ENCODE results near the gene NVL. TPM values are rescaled to one million over a fixed set of nuclear protein-coding genes. Genes with fewer than 3 reads are reported as not detected.
"Not testable (repeated sequence)": the region's sequence is repeated elsewhere in the genome, so short reads cannot be mapped to it uniquely, and the experiment has no call there.

The NVL gene
- total RNA-seq, 1 experiment from 2014 or later: 17.4 TPM

DNA sequence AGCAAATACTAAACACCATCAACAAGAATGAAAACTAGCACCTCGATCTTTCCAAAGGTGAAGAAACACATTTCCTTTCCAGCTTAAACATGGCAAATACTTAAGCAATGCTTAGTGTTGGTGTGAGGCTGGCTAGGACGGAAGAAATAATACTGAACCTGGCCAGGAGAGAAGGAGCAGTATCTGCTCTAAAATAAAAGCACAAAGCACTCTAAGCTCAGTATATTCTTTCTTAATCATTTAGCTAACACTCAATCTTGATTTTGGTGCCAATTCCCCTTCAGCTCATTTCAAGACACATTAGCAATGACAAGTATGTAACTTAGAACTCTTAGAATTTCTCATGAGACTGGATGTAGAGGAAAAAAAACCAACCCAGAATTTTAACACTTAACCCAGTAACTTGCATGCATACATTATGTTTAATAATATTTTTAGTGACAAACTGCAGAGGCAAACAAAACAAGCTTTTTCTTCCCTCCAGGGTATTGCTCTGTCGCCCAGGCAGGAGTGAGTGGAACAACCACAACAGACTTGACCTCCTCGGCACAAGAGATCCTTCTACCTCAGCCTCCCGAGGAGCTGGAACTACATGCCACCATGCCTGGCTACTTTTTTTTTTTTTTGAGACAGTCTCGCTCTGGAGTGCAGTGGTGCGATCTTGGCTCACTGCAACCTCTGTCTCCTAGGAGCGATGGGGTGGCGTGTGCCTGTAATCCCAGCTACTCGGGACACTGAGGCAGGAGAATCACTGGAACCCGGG is 92.7 kb downstream of the NVL start:
- DNase-seq (ENCODE audit: low read depth): no peak

DNA sequence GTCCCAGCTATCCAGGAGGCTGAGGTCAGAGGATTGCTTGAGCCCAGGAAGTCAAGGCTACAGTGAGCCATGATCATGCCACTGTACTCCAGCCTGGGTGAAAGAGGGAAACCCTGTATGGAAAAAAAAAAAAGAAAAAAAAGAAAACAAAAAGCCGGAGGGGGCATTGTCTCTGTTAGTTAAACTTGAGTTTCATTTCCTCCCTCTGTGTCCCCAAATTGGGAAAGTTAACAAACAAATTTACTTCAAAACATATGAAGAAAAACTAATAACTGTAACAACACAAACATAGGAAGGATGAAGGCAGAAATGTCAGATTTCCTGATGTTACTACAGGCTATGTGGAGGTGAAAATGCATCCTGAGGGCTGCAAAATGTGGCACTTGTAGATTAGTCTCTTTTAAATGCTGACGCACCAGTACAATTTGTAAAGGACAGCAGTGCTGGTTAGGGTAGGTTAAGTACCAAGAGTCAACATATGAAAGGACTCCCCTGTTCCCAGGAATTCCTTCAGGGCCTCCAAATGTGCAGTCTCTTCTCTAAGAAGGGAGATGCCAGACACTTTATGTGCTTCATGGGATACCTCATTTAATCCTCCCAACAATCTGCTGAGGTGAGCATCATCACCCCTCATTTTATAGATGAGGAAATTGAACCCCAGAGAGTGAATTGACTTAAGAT is 94.0 kb downstream of the NVL start:
- DNase-seq (ENCODE audit: low read depth): no peak

DNA sequence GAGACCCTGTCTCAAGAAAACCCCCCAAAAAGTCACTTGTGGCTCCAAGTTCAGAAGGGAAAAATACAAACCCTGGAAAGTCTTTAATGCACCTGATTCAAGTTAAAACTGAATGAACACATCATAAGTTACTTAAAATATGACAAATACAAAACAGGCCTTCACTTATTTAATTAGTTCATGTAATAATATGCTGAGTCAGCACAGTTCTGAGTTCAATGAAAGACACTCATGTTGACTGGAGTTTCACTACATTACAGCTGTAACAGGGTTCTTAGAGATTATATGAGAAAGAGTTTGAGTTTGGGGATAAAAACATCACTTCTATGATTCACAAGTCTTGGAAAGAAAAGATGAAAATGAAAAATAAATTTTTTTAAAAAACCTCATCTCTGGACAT is 96.0 kb downstream of the NVL start:
- DNase-seq (ENCODE audit: low read depth): no peak

DNA sequence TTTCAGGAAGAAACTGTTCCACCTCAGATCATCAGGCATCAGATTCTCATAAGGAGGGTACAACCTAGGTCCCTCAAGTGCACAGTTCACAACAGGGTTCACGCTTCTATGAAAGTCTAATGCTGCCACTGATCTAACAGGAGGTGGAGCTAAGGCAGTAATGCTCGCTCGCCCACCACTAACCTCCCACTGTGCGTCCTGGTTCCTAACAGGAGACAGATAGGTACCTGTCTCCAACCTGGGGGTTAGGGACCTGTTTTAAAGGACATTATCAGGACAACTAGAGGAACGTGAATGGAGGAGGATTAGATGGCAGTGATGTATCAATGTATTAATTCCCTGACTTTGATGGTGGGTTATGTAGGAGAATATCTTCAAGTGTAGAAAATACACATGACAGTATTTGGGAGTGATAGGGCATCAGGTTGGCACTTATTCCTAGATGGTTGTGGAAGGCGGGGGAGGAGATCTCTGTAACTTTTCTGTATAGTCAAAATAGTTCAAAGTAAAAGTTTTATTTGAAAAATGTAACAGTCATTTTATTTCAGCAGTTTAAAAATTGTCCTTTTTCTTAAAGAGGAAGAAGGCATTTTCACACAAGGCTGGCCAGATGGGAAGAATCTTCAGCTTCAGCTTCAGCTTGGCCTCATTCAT is 103.0 kb downstream of the NVL start:
- no peak for DNase-seq (ENCODE audit: low read depth)

DNA sequence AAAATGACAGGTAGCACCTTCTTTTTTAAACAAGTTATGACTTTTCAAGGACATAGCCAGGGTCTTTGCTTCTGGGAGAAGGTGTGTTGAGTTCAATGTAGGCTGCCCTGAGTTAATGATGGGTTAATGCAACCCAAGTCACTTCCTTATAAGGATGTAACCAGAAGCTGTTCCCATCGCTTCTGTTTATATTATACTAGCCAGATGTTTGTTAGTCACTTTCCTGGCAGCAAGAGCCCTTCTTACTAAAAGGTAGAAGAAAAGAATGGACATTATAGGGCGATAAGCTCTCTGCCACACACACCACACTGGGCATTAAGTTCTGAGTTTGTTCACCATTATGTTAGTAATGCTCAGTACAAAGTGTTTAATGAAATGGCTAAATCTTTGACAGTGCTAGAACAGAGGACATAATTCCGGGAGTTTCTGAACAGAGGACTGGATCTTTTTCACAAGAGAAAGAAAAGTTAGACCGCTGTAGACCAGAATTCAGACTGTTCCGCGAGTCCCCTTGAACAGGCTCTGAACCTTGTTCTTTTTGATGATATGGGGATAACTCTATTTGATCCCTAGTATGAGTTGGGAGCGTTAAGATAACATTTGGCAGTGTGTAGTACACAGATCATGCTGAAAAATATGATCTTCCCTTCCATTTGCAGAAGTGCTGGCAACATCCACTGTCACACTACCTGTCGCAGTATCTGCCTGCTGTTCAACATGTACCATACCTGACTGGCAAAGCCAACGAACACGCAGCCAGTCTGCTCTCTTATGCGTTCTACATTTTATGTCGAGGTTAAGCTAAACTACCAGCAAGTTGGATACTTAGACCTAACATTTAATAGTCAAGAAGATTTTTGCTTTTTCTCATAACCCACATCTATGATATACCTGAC is 105.9 kb downstream of the NVL start:
- peak; percentile 79 for DNase-seq (ENCODE audit: low read depth)

DNA sequence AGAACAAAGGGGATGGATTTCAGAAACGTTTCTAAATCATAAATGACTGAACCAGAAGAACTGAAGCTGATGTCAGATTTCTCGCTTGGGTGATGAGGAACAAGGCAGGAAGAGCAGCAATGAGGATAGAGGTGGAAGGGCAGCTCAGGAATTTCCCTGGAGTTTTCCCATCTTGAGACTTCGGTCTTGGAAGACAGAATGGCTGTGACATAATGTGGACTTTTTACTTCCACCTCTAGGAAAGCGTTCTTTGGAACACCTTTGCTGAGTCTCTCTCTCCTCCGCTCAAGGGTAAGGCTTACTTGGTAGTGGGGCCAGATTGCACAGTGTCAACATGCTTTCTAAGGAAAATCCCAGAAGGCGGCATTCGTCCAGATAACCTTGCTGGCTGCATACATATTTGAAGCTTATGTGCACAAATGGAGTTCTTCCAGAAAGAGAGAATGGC is 110.3 kb downstream of the NVL start:
- DNase-seq (ENCODE audit: low read depth): no peak

DNA sequence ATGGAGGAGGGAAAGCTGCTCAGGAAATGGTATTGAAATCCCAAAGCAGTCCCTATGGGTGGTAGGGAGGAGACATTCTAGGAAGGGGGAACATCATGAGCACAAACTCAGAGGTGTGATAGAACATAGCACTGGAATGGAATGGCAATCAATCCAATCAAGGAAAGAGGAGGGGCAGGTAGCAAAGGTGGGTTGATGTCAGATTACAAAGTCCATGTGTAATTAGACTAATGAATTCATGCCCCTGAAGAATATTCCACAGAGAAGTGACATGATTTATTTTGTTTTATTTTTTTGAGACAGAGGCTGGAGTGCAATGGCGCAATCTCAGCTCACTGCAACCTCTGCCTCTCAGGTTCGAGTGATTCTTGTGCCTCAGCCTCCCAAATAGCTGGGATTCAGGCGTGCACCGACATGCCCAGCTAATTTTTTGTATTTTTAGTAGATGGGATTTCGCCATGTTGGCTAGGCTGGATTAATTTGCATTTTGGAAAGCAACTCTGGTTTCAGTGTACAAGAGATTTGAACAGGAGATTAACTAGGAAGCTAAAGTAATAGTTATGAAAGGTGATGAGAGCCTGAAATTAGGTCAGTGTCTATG is 110.9 kb downstream of the NVL start:
- no peak for DNase-seq (ENCODE audit: low read depth)

DNA sequence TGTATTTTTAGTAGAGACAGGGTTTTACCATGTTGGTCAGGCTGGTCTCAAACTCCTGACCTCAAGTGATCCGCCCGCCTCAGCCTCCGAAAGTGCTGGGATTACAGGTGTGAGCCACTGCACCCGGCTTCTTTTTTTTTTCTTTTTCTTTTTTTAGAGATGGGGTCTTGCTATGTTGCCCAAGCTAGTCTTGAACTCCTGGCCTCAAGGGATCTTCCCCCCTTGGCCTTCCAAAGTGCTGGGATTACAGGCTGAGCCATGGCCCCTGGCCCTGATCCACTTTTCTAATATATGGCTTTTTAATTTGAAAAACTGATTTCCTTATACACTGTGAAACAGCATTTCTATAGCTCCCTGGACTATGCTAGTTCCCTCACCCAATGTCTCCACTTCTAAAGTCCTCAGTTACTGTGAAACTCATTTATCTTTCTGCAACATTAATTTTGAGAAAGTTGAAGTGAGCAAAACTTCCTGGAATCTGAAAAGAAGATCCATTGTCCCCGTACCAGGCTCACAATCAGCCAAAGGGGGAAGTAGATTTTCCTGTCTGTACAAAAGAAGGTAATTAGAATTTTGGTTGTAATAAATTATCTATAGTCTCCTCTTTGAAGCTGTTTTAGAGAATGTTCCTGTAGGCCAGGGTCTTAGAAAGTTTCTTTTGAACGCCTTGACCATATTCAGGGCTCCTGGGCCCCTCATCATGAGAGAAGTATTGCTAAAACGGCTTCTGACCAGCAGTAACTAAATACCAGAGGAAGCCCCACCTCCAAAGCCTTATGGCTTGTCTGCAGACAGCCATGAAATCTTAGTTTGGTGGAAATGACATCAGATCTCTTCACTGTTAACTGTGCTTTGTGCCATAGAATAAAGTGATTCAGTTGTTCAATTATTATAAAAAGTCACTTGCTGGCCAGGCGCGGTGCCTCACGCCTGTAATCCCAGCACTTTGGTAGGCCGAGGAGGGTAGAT is 112.0 kb downstream of the NVL start:
- no peak for DNase-seq (ENCODE audit: low read depth)

DNA sequence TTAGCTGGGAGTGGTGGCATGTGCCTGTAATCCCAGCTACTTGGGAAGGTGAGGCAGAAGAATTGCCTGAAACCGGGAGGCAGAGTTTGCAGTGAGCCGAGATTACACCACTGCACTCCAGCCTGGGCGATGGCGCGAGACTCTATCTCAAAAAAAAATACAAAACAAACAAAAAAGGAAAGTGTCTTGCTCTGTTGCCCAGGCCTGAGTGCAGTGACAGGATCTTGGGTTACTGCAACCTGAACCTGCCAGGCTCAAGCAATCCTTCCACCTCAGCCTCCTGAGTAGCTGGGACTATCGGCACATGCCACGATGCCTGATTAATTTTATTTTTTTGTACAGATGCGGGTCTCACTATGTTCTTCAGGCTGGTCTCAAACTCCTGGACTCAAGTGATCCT is 113.6 kb downstream of the NVL start:
- no peak for DNase-seq (ENCODE audit: low read depth)

DNA sequence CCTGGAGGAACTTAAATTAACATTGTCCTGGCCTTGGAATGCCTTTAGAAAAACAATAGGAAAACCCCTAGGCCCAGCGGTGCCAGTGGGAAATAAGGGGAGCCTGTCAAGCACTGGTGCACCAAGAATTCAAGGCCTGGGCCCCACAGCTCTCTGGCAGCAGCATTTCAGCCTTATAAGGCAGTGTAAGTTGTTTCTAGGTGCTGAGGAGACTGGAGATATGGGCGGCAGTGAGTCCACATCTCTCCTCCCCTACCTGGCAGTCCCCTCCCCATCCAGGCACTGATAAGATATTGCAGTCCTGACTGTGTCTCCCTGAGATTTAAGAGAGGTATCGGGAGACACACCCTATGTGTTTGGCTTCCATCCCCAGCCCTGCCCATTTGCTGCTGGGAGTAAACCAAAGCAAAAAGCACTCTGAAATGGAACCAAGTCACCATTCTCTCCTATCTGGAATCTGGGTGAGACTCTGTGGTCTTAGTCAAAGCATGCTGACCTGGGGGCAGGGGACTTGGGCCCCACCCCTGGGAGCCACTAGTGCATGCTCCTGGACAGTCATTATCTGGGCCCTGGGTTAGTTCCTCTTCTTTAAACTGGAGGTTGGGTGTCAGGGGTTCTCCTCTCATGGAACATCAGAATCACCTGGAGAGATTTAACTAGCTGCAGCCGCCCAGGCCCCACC is 116.4 kb downstream of the NVL start:
- no peak for DNase-seq (ENCODE audit: low read depth)

DNA sequence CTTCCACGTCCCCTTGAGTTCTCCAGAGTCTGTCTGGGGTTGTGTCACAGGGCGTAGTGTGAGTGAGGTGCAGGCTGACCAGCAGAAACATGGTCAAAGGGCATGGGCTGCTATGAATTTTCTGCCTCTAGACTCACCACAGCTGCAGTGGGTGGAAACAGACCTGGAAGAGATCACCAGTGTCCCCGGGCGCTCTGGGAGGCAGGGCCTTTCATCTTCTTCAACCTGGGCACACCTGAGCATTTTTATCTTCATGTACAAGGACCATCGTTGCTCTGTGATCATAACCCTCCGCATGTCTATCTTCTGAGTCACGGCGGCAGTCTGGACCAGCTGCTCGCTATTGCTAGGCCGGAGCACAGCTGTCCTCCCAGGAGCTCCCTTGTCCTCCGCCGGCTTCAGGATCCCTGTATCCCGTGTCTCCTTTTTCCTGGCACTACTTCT is 117.3 kb downstream of the NVL start:
- DNase-seq (ENCODE audit: low read depth): no peak

DNA sequence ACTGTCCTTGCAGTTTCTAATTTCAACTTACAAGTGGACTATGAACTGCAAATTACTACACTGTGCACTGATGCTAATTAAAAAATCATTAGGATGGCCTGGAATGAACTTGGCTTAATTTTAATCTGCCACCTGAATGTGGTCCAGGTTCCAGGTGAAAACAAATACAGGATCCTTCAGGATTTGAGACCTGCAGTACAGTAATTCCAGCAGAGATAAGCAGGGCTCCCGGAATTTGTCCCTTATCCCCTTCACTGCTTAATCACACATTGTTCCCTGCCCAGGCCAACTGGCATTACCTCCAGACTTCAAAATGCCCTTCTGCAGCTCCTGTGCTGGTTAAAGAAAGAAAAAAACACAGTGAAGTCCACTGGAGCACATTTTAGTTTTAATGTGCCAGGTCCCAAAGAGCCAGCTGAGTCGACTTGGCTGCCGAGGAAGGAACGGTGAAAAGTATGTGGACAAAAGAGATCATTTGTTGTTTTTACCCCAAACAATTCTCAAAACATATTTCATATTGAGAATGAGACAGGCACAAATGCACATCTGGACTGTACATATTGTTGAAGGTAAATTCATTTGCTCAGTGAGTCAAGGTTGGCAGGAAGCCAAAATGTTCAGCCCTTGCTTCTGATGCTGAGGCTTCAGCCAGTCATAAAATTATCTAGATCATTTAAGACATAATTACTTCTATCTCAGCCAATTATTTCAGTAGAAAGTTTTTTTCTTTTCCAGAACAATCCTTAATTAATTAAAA is 118.6 kb downstream of the NVL start:
- peak; percentile 41 for DNase-seq (ENCODE audit: low read depth)

DNA sequence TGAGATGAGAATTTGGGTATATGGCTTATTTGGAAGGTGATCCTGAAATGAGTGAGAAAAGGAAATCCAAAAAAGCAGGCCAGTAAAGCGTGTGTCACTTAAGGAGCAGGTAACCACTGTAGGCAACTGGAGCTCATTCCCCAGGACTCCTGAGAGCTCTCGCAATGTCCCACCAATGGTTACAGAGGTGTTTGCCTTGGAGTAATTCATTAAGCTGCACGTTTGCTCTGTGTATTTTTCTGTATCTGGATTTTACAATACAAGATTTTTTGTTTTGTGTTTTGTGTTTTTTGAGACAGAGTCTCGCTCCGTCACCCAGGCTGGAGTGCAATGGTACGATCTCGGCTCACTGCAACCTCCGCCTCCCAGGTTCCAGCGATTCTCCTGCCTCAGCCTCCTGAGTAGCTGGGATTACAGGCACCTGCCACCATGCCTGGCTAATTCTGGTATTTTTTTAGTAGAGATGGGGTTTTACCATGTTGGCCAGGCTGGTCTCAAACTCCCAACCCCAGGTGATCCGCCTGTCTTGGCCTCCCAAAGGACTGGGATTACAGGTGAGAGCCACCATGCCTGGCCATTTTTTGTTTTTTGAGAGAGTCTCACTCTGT is 123.9 kb downstream of the NVL start:
- not testable (repeated sequence) for DNase-seq (ENCODE audit: low read depth)

DNA sequence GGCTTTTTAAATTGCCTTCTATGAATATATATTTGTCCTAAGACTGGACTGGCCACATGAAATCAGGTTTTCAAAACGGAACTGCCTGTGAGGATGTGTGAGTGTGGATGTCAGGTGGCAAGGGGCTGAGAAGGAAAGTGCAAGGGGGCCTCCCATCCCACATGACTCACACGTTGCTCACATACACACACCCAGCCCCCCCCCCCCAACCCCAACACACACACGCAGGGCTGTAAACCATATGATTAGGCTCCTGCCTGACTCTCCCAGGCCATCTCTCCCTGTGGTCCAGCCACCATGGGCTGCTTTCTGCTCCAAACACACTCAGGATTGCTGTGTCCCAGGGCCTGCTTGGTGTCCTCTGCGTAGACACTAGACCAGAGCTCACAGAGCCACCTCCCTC is 124.5 kb downstream of the NVL start:
- peak; percentile 82 for DNase-seq (ENCODE audit: low read depth)

DNA sequence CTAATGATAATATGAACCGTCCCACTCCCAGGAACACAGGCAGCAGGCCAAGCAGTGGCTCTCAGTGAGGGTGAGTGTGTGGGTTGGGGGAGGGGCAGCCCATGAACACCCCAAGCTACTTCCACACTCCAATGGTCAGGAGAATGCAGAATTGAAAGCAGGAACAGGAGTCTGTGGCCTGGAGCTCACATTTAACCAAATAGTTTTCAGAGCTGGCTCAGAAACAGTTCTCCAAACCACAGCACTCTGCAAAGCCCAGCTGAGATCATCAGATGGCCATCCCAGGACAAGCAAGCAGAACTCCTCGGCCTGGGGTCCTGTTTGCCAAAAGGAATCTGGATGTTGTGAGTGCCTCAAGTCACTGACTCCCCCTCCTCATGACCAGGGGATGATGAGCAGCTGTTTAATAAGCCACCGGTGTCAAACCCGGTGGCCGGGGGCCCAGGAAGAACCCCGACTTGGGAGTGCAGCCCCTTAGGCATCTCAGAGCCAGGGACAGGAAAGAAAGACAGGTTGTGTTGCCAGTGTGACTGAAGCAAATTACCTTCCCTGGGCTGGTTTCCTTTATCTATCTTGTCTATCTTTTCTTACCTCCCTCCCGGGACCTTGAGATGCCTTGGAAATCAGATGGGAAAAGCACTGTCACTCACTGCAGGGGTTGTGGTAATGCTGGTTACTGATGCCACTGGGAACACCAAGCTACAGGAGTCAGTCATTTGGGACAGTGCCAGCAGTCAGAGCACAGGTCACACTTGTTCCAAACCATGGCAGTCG is 126.5 kb downstream of the NVL start:
- DNase-seq (ENCODE audit: low read depth): peak; percentile 40

DNA sequence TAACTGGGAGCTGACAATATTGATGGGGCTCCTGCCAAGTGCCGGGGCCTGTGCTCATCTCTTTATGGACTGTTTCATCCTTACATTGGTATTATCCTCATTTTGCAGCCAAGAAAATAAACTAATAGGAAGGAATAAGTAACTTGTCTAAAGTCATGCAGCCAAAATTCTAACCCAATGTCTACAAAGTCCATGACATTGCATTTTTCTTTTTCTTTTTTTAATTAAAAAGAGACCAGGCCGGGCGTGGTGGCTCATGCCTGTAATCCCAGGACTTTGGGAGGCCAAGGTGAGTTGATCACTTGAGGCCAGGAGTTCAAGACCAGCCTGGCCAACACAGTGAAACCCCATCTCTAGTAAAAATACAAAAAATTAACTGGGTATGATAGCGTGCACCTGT is 128.1 kb downstream of the NVL start:
- no peak for DNase-seq (ENCODE audit: low read depth)

DNA sequence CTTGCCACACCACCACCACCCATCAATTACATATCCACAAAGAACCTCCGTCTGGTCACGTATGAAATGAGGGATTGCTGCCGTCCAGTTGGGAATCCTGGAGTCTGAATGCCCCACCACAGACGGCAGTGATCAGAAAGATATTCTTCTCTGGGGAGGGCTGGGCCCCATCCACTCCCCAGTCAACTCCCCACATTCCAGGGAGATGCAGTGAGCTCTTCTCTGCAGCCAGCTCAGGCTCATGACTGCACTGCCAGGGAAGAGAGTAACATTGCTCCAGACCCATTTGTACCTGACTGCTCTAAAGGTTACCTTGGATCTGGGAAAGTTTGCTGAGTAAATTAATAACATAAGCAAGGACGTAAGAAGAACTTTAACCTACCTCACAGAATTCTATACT is 128.6 kb downstream of the NVL start:
- no peak for DNase-seq (ENCODE audit: low read depth)
